PC-3 (cell line): Measurements from ENCODE around the gene RUBCN.

Source experiments
- EZH2 ChIP-seq: fragments of 300-600 bp; sonication (generic); IDR thresholded peaks from one replicate; pipeline ENCODE4 v1.6.1; 2017; ENCODE audit warnings: antibody characterized with exemption, mild to moderate bottlenecking, low read length; ENCODE audit not compliant: unreplicated experiment
- EZH2phosphoT487 ChIP-seq: fragments of 300-600 bp; sonication (generic); IDR thresholded peaks from 2 replicates; pipeline ENCODE4 v1.6.1; 2018; ENCODE audit warnings: mild to moderate bottlenecking, antibody characterized with exemption, low read length, borderline replicate concordance
- TF ChIP-seq, protein P1 (sequence below): fragments of 300-600 bp; sonication (generic); conservative IDR thresholded peaks from 2 replicates; pipeline ENCODE4 v1.5.1; 2017; ENCODE audit warnings: antibody characterized with exemption, low read depth, mild to moderate bottlenecking, low read length

DNA sequence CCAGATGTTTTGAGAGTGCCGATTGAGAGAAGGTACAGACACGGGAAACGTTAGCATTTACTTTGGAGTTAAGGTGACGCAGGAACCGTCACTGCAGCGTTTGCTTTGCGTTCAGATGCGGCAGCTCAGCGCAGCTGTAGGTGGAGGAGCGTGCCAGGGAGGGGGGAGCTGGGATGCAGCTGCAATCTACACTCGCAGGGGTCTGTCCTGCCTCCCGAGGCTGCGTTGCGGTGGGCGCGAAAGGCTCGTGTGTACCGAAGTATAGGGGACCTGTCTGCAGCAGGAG, 12.6 kb upstream of the RUBCN start:
- TF ChIP-seq, protein P1, sequence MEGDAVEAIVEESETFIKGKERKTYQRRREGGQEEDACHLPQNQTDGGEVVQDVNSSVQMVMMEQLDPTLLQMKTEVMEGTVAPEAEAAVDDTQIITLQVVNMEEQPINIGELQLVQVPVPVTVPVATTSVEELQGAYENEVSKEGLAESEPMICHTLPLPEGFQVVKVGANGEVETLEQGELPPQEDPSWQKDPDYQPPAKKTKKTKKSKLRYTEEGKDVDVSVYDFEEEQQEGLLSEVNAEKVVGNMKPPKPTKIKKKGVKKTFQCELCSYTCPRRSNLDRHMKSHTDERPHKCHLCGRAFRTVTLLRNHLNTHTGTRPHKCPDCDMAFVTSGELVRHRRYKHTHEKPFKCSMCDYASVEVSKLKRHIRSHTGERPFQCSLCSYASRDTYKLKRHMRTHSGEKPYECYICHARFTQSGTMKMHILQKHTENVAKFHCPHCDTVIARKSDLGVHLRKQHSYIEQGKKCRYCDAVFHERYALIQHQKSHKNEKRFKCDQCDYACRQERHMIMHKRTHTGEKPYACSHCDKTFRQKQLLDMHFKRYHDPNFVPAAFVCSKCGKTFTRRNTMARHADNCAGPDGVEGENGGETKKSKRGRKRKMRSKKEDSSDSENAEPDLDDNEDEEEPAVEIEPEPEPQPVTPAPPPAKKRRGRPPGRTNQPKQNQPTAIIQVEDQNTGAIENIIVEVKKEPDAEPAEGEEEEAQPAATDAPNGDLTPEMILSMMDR: no peak
- TF ChIP-seq EZH2 (no peak), EZH2phosphoT487 (no peak)
